Spleen (tissue), 11 donors: ENCODE data around the gene CD99. TPM values are rescaled to one million over a fixed set of nuclear protein-coding genes. Genes with fewer than 3 reads are reported as not detected.

Source experiments
- DNase-seq: peaks from one replicate; pipeline ENCODE4 v3.0.0-alpha.2; 2020
- H3K27ac ChIP-seq, 8 donors: fragments of 200-600 bp; sonication (generic) in 7 of 8; 1 replicate in 4 of 8; 2 replicates in 4 of 8; pipeline versions ENCODE4 v1.5.0 to v1.8.0; 2016 to 2021; ENCODE audit warnings: inconsistent platforms in 4 of 8, mild to moderate bottlenecking in 4 of 8, moderate library complexity in 1 of 8
- H3K27me3 ChIP-seq, 7 donors: fragments of 200-600 bp; sonication (generic) in 6 of 7; replicated peaks in 1 of 7; 1 replicate in 4 of 7; 2 replicates in 3 of 7; pipeline versions ENCODE4 v1.5.0 to v1.8.0; 2016 to 2021; ENCODE audit warnings: inconsistent platforms in 3 of 7, mild to moderate bottlenecking in 1 of 7
- H3K36me3 ChIP-seq, 6 donors: fragments of 200-600 bp; sonication (generic) in 5 of 6; 1 replicate in 4 of 6; 2 replicates in 2 of 6; pipeline versions ENCODE4 v1.5.0 to v1.8.0; 2016 to 2021; ENCODE audit warnings: inconsistent platforms in 2 of 6
- H3K4me1 ChIP-seq, 6 donors: fragments of 200-600 bp; sonication (generic) in 5 of 6; 1 replicate in 3 of 6; 2 replicates in 3 of 6; pipeline versions ENCODE4 v1.5.0 to v1.8.0; 2016 to 2021; ENCODE audit warnings: inconsistent platforms in 3 of 6
- H3K4me3 ChIP-seq, 8 donors: fragments of 200-600 bp; sonication (generic) in 7 of 8; 1 replicate in 4 of 8; 2 replicates in 4 of 8; pipeline versions ENCODE4 v1.5.0 to v1.8.0; 2016 to 2021; ENCODE audit warnings: inconsistent platforms in 4 of 8, mild to moderate bottlenecking in 4 of 8, moderate library complexity in 2 of 8
- H3K9me3 ChIP-seq, 8 donors: fragments of 200-600 bp; sonication (generic) in 7 of 8; 1 replicate in 4 of 8; 2 replicates in 4 of 8; pipeline versions ENCODE4 v1.5.0 to v1.8.0; 2016 to 2021; ENCODE audit warnings: inconsistent platforms in 4 of 8
- POLR2A ChIP-seq, 3 donors: fragments of 450-650 bp; IDR thresholded peaks; one replicate each; pipeline ENCODE4 v1.5.1; 2017; ENCODE audit warnings: antibody characterized with exemption in 3 of 3, mild to moderate bottlenecking in 1 of 3
- POLR2AphosphoS5 ChIP-seq, 3 donors: sonication (generic); formaldehyde crosslinking; IDR thresholded peaks; one replicate each; pipeline ENCODE4 v1.5.1; 2017; ENCODE audit warnings: antibody characterized with exemption in 3 of 3
- WGBS, 5 donors: extraction: QIAGEN DNeasy Blood & Tissue Kit in 3 of 5; methylation state at CpG; one replicate each; pipeline versions ENCODE4 v1.1.5 to v1.1.7; 2013 to 2018; 5-methylcytosine and 5-hydroxymethylcytosine counted together
- intact Hi-C: fragments of 100-400 bp; cut with DNase I; formaldehyde crosslinking; loops from one replicate; pipeline ENCODE4 v1.15.0; 2023; ENCODE audit warnings: low total_unique reads
- polyA plus RNA-seq, 3 donors: library from polyadenylated mRNA; stranded (reverse); fragments of 200-250 nt; gene quantifications; one replicate each; pipeline ENCODE4 v1.2.1, GENCODE V29; 2013
- total RNA-seq, 7 donors: library from RNA; depleted of rRNA in 3 of 7; stranded (reverse); fragments of >200 nt in 3 of 7; fragmentation: NEBNext Ultra II Directional in 4 of 7; extraction: Animal tissue kit (Norgen Biotek cat#: 25700) in 4 of 7; gene quantifications; one replicate each; pipeline versions ENCODE4 v1.1.0 to v1.2.1, GENCODE V29; 2016 to 2021
- TF ChIP-seq, protein P1 (sequence below), 11 experiments: fragments of 200-600 bp in 7 of 11; fragments of 450-650 bp in 4 of 11; sonication (generic) in 4 of 11; IDR thresholded peaks in 8 of 11; conservative IDR thresholded peaks in 3 of 11; 1 replicate in 7 of 11; 2 replicates in 4 of 11; pipeline versions ENCODE4 v1.4.0 to v1.8.0; 2016 to 2021; ENCODE audit warnings: antibody characterized with exemption in 11 of 11, inconsistent platforms in 4 of 11, mild to moderate bottlenecking in 1 of 11
- donor health status: healthy with polysubstance abuse.
- donor health status: DM: no; HTN: no; CAD: no; lungs with moderate emphysema.
- donor health status: DM: no; HTN: no; CAD: no.
- donor health status: Bipolar disorder and iron deficiency.
- donor health status: healthy.
- donor health status: DM: no; HTN: no; CAD: no.
- donor health status: DM: yes; HTN: yes; CAD: no.

CD99 gene
- total and polyA plus RNA-seq, 10 donors: 101 to 316 (median 181) TPM

DNA sequence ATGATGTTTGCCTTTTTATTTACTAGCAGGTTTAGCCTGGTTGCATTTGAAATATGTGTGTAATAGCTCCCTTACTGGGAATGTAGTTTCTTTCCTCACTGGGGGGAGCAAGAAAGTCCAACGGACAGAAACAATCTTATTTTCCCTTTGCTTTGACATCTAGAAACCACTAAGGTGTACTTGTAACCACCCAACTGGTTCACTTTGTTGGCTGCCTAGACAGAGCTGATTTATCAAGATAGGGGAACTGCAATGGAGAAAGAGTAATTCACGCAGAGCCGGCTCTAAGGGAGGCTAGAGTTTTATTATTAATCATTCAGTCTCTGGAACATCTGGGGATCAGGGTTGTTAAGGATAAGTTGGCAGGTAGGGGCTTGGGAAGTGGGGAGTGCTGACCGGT is 91.1 kb downstream of the CD99 start:
- no peaks in the 10 kb centered on the region for H3K36me3 ChIP-seq
- WGBS, 5 donors: 55 to 77% (median 62%) methylated on average over 4 of the region's 4 CpGs
- TF ChIP-seq, protein P1, sequence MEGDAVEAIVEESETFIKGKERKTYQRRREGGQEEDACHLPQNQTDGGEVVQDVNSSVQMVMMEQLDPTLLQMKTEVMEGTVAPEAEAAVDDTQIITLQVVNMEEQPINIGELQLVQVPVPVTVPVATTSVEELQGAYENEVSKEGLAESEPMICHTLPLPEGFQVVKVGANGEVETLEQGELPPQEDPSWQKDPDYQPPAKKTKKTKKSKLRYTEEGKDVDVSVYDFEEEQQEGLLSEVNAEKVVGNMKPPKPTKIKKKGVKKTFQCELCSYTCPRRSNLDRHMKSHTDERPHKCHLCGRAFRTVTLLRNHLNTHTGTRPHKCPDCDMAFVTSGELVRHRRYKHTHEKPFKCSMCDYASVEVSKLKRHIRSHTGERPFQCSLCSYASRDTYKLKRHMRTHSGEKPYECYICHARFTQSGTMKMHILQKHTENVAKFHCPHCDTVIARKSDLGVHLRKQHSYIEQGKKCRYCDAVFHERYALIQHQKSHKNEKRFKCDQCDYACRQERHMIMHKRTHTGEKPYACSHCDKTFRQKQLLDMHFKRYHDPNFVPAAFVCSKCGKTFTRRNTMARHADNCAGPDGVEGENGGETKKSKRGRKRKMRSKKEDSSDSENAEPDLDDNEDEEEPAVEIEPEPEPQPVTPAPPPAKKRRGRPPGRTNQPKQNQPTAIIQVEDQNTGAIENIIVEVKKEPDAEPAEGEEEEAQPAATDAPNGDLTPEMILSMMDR (IDR thresholded peaks at IDR 0.05 in 8 of 11, conservative IDR thresholded peaks at IDR 0.05 in 3 of 11): no peak
- TF ChIP-seq POLR2AphosphoS5 (IDR thresholded peaks at IDR 0.05) (no peak), POLR2A (IDR thresholded peaks at IDR 0.05) (no peak)
- no peaks in the 10 kb centered on the region for H3K9me3 ChIP-seq
- no peaks in the 10 kb centered on the region for H3K27me3 ChIP-seq
- H3K4me1 ChIP-seq: no peaks in the 10 kb centered on the region
- DNase-seq: no peak
- no peak overlapping the region for H3K27ac ChIP-seq
- intact Hi-C loops: no loop called here
- no peak overlapping the region for H3K4me3 ChIP-seq

DNA sequence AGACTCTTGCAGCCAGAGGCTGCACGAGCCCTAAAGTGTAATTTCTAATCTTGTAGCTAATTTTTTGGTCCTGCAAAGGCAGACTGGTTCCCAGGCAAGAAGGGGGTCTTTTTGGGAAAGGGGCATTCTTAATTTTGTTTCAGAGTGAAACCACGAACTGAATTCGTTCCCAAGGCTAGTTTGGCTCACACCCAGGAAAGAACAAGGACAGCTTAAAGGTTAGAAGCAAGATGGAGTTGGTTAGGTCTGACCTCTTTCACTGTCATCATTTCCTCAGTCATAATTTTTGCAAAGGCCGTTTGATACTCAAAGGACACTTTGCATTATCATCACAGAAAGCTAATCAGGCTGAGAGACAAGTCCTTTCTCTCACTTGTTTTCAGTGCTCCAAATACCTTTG is 91.7 kb downstream of the CD99 start:
- intact Hi-C loops: no loop called here
- no peak for DNase-seq
- Histone ChIP-seq H3K27me3 (no peaks in the 10 kb centered on the region), H3K27ac (no peak overlapping the region), H3K36me3 (no peaks in the 10 kb centered on the region), H3K4me1 (no peaks in the 10 kb centered on the region), H3K9me3 (no peaks in the 10 kb centered on the region), H3K4me3 (no peak overlapping the region)
- no peak for TF ChIP-seq POLR2A (IDR thresholded peaks at IDR 0.05)
- TF ChIP-seq, protein P1 (IDR thresholded peaks at IDR 0.05 in 8 of 11, conservative IDR thresholded peaks at IDR 0.05 in 3 of 11): no peak
- TF ChIP-seq POLR2AphosphoS5 (IDR thresholded peaks at IDR 0.05): no peak
- WGBS, 5 donors: 48 to 66% (median 59%) methylated on average over 4 of the region's 4 CpGs

DNA sequence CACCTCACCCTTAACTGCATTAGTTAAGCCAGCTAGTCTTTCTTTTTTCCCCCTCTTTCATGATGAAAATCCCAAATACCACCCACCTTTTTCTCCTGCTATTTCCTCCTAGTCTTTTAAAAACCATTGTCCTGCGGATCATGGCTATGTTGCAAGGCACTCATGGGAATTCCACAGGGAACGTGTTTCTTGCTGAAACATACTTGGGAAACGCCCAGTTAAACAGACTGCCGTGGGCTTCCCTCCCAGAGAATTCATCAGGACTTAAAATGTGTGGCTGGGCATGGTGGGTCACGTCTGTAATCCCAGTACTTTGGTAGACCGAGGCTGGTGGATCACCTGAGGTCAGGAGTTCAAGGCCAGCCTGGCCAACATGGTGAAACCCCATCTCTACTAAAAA is 92.9 kb downstream of the CD99 start:
- TF ChIP-seq, protein P1 (IDR thresholded peaks at IDR 0.05 in 8 of 11, conservative IDR thresholded peaks at IDR 0.05 in 3 of 11): no peak
- no peak for TF ChIP-seq POLR2A (IDR thresholded peaks at IDR 0.05)
- TF ChIP-seq POLR2AphosphoS5 (IDR thresholded peaks at IDR 0.05): no peak
- no peak overlapping the region for H3K27ac ChIP-seq
- H3K36me3 ChIP-seq: no peaks in the 10 kb centered on the region
- WGBS, 5 donors: 65 to 93% (median 85%) methylated on average over 5 to 6 of the region's 6 CpGs
- no peaks in the 10 kb centered on the region for H3K9me3 ChIP-seq
- H3K4me1 ChIP-seq: no peaks in the 10 kb centered on the region
- no peak for DNase-seq
- H3K4me3 ChIP-seq: no peak overlapping the region
- no peaks in the 10 kb centered on the region for H3K27me3 ChIP-seq
- intact Hi-C loops: no loop called here

DNA sequence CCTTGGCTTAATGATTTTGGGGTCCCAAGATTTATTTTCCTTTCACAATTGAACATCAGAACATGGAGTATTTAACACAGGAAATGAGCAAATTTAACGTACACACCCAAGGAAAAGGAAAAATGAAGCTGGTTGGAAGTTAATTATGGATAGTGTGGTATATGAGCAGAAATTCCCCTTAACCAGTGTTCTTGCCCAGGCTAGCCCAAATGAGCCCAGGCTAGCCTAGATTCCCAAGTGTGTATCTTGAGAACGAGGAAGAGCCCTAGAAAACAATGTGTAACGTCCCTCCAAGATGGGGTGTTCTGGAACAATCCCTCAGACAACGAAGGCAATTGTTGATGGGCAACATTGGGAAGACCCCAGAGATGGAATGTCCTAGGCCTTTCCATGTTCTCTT is 94.4 kb downstream of the CD99 start:
- H3K9me3 ChIP-seq: no peaks in the 10 kb centered on the region
- WGBS, 5 donors: 62 to 84% (median 67%) methylated on average over 4 of the region's 4 CpGs
- H3K27ac ChIP-seq: no peak overlapping the region
- TF ChIP-seq POLR2AphosphoS5 (IDR thresholded peaks at IDR 0.05) (no peak), POLR2A (IDR thresholded peaks at IDR 0.05) (no peak)
- TF ChIP-seq, protein P1 (IDR thresholded peaks at IDR 0.05 in 8 of 11, conservative IDR thresholded peaks at IDR 0.05 in 3 of 11): no peak
- DNase-seq: no peak
- H3K4me1 ChIP-seq: no peaks in the 10 kb centered on the region
- H3K4me3 ChIP-seq: no peak overlapping the region
- no peaks in the 10 kb centered on the region for H3K27me3 ChIP-seq
- intact Hi-C loops: no loop called here
- no peaks in the 10 kb centered on the region for H3K36me3 ChIP-seq
